ENCODE data around the gene ZBTB38. TPM values are rescaled to one million over a fixed set of nuclear protein-coding genes. Genes with fewer than 3 reads are reported as not detected.

The ZBTB38 gene
- total RNA-seq, 1 experiment from 2014 or later, result 17.0 TPM

DNA sequence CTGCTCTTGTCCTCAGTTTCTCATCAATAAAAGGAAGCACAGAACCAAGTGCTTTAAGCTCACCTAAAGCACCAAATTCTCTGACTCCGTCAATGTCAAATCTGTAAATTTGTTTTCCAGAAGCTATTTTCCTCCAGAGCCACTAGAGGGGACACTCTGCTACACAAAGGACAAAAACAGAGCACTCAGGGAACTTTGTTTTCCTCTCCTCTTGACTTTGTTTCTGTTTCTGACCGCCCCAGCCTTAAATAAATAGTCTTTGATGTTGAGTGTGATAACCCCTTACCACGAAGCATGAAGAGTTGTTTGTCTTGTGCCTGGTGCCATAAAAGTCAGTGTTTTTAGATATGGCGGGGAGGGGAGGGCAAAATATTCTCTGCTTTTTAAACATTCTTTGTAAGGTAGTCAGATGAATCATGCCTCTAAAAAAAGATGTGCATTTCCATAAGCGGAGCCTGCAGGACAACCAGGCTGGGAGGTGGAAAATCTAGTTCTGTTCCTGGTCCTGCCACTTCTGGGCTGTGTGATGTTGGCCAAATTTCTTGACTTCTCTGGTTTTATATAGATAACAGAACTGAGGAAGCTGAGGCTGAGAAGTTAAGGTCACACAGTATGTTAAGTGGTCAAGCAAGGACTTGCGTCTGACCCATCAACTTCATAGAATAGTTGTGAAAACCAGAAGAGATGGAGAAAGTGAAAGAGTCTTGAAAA lies 7.3 kb upstream of the ZBTB38 start:
- TF ChIP-seq EZH2 (IDR thresholded peaks at IDR 0.05; ENCODE audit: low read length, unreplicated experiment) (no peak), EZH2phosphoT487 (IDR thresholded peaks at IDR 0.05; ENCODE audit: borderline replicate concordance, low read length) (no peak)
- TF ChIP-seq, protein P1, sequence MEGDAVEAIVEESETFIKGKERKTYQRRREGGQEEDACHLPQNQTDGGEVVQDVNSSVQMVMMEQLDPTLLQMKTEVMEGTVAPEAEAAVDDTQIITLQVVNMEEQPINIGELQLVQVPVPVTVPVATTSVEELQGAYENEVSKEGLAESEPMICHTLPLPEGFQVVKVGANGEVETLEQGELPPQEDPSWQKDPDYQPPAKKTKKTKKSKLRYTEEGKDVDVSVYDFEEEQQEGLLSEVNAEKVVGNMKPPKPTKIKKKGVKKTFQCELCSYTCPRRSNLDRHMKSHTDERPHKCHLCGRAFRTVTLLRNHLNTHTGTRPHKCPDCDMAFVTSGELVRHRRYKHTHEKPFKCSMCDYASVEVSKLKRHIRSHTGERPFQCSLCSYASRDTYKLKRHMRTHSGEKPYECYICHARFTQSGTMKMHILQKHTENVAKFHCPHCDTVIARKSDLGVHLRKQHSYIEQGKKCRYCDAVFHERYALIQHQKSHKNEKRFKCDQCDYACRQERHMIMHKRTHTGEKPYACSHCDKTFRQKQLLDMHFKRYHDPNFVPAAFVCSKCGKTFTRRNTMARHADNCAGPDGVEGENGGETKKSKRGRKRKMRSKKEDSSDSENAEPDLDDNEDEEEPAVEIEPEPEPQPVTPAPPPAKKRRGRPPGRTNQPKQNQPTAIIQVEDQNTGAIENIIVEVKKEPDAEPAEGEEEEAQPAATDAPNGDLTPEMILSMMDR (conservative IDR thresholded peaks at IDR 0.05; ENCODE audit: low read depth, low read length), result peak; percentile 85
- H3K27me3 ChIP-seq (ENCODE audit: low read length), result no peaks in the 10 kb centered on the region
- POLR2A ChIA-PET (ENCODE audit: unreplicated experiment), result interaction anchor here (0.9 kb wide), 1 partner anchor 50 kb away, joined by 3 read pairs; no protein-coding TSS in a partner anchor
- H3K4me2 ChIP-seq (ENCODE audit: low read length), result peak overlapping the region; percentile 58
- H3K79me2 ChIP-seq (ENCODE audit: low read length), result no peaks in the 10 kb centered on the region
- H3K9me2 ChIP-seq (replicated peaks; ENCODE audit: low read length), result no peaks in the 10 kb centered on the region
- intact Hi-C loops (cut with micrococcal nuclease), result loop anchor here (1.0 kb wide), 2 partner anchors 80 to 91 kb away; no protein-coding TSS in a partner anchor
- H3F3A ChIP-seq (ENCODE audit: low read length, unreplicated experiment), result peaks cover 2% of the 10 kb centered on the region
- no TSS peak for BruUV-seq (replicated peaks)
- peak; percentile 81 for ATAC-seq
- H3K36me3 ChIP-seq (ENCODE audit: low read depth, low read length), result no peaks in the 10 kb centered on the region
- H4K20me1 ChIP-seq (ENCODE audit: low read length), result no peaks in the 10 kb centered on the region
- peak overlapping the region; percentile 39; the same call in 1 of the 2 replicates for H3K4me3 ChIP-seq (ENCODE audit: low read length)
- H3K4me1 ChIP-seq (ENCODE audit: insufficient read depth, low read length), result peaks cover 12% of the 10 kb centered on the region
- H3K27ac ChIP-seq (ENCODE audit: low read length), result peak overlapping the region; percentile 42
- H3K9me3 ChIP-seq (ENCODE audit: low read length), result no peaks in the 10 kb centered on the region
- DNase-seq, result peak; percentile 78
- CTCF ChIA-PET, result interaction anchor here (0.6 to 1.6 kb wide), 8 partner anchors 49 to 99 kb away, joined by 3 to 11 read pairs (median 6); no protein-coding TSS in a partner anchor
- peak overlapping the region; percentile 19 for H3K9ac ChIP-seq (ENCODE audit: low read length)
- H2AFZ ChIP-seq (ENCODE audit: low read length), result peak overlapping the region; percentile 69

DNA sequence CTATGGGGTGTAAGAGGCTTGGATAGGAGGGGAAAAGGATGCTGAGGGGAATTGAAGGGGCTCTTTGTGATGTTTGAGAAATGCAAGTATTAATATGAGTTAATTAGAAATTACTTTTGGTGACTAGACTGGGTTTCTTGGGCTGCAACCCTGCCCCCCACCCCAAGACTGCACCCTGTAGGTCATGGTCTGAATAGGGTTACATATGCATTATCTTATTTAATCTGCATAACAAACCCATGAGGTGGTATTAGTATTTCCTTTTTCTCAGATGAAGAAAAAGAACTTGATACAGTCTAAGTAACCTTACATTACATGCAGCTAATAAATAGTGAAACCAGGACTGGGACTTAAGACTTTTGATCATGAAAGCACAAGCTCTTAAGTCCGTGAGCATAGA lies 5.6 kb upstream of the ZBTB38 start:
- Histone ChIP-seq H2AFZ (ENCODE audit: low read length) (no peak overlapping the region), H3K9me2 (replicated peaks; ENCODE audit: low read length) (no peaks in the 10 kb centered on the region), H3K27ac (ENCODE audit: low read length) (no peak overlapping the region), H3K9me3 (ENCODE audit: low read length) (no peaks in the 10 kb centered on the region), H3F3A (ENCODE audit: low read length, unreplicated experiment) (peaks cover 11% of the 10 kb centered on the region), H4K20me1 (ENCODE audit: low read length) (no peaks in the 10 kb centered on the region), H3K9ac (ENCODE audit: low read length) (no peak overlapping the region), H3K4me3 (ENCODE audit: low read length) (no peak overlapping the region), H3K27me3 (ENCODE audit: low read length) (no peaks in the 10 kb centered on the region), H3K36me3 (ENCODE audit: low read depth, low read length) (no peaks in the 10 kb centered on the region), H3K4me1 (ENCODE audit: insufficient read depth, low read length) (peaks cover 28% of the 10 kb centered on the region), H3K4me2 (ENCODE audit: low read length) (no peak overlapping the region), H3K79me2 (ENCODE audit: low read length) (no peaks in the 10 kb centered on the region)
- TF ChIP-seq EZH2phosphoT487 (IDR thresholded peaks at IDR 0.05; ENCODE audit: borderline replicate concordance, low read length), result no peak
- TF ChIP-seq, protein P1 (conservative IDR thresholded peaks at IDR 0.05; ENCODE audit: low read depth, low read length), result no peak
- ChIA-PET CTCF (no interaction called here), POLR2A (ENCODE audit: unreplicated experiment) (no interaction called here)
- no peak for ATAC-seq
- BruUV-seq (replicated peaks), result no TSS peak
- no peak for DNase-seq
- intact Hi-C loops (cut with micrococcal nuclease), result no loop called here

DNA sequence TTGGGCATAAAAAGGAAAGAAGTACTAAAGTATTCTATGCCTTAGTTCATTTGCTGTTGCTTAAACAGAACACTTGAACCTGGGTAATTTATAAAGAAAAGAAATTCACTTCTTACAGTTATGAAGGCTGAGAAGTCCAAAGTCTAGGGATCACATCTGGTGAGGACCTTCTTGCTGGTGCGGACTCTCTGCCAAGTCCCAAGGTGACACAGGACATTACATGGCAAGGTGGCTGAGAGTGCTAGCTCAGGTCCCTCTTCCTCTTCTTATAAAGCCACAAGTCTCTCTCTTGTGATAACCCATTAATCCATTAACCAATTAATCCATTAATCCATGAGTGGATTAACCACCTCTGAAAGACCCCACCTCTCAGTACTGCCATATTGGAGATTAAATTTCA lies 3.1 kb upstream of the ZBTB38 start:
- Histone ChIP-seq H3K36me3 (ENCODE audit: low read depth, low read length) (no peaks in the 10 kb centered on the region), H2AFZ (ENCODE audit: low read length) (no peak overlapping the region), H3K79me2 (ENCODE audit: low read length) (peaks cover 10% of the 10 kb centered on the region), H4K20me1 (ENCODE audit: low read length) (no peaks in the 10 kb centered on the region), H3K4me2 (ENCODE audit: low read length) (no peak overlapping the region), H3K4me1 (ENCODE audit: insufficient read depth, low read length) (peaks cover 52% of the 10 kb centered on the region), H3F3A (ENCODE audit: low read length, unreplicated experiment) (peaks cover 14% of the 10 kb centered on the region), H3K27me3 (ENCODE audit: low read length) (no peaks in the 10 kb centered on the region), H3K9me3 (ENCODE audit: low read length) (no peaks in the 10 kb centered on the region), H3K27ac (ENCODE audit: low read length) (peak overlapping the region; percentile 100), H3K9ac (ENCODE audit: low read length) (no peak overlapping the region), H3K9me2 (replicated peaks; ENCODE audit: low read length) (no peaks in the 10 kb centered on the region), H3K4me3 (ENCODE audit: low read length) (no peak overlapping the region)
- no TSS peak for BruUV-seq (replicated peaks)
- DNase-seq (no peak), ATAC-seq (no peak)
- intact Hi-C loops (cut with micrococcal nuclease), result loop anchor here (5.0 kb wide), 1 partner anchor 53 kb away; no protein-coding TSS in a partner anchor
- ChIA-PET CTCF (no interaction called here), POLR2A (ENCODE audit: unreplicated experiment) (no interaction called here)
- no peak for TF ChIP-seq EZH2phosphoT487 (IDR thresholded peaks at IDR 0.05; ENCODE audit: borderline replicate concordance, low read length)
- TF ChIP-seq EZH2 (IDR thresholded peaks at IDR 0.05; ENCODE audit: low read length, unreplicated experiment), result no peak
- TF ChIP-seq, protein P1 (conservative IDR thresholded peaks at IDR 0.05; ENCODE audit: low read depth, low read length), result no peak
